Measurements from ENCODE around the gene NPAS3. TPM values are rescaled to one million over a fixed set of nuclear protein-coding genes. Genes with fewer than 3 reads are reported as not detected.

Gene NPAS3
- total RNA-seq, 6 experiments from 2014 or later: 0.11 to 0.83 (median 0.21) TPM; not detected in 2

DNA sequence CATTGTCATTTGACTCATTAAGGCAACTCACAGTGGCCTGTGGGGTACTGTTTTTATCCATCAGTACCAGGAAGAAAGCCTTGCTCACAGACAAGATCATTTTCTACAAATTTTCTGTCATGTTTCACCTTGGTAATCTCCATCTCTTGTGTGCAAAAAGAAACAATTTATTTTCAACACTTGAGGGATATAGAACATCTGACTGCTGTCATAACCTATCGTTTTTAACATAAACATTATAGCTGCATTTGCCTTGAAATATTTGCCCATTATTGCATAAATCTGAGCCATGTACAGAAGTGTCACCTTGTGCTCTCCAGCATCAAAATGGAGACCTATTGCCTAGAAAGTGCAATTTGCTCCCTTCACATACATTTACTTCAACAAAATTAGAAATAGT lies 300.8 kb downstream of the NPAS3 start:
- Histone ChIP-seq H3K27ac (no peak overlapping the region), H3K9me3 (no peaks in the 10 kb centered on the region), H3K27me3 (no peaks in the 10 kb centered on the region), H3K36me3 (no peaks in the 10 kb centered on the region), H3K4me1 (no peaks in the 10 kb centered on the region), H3K4me3 (no peak overlapping the region)
- TF ChIP-seq POLR2A (IDR thresholded peaks at IDR 0.05): no peak
- TF ChIP-seq, protein P1, sequence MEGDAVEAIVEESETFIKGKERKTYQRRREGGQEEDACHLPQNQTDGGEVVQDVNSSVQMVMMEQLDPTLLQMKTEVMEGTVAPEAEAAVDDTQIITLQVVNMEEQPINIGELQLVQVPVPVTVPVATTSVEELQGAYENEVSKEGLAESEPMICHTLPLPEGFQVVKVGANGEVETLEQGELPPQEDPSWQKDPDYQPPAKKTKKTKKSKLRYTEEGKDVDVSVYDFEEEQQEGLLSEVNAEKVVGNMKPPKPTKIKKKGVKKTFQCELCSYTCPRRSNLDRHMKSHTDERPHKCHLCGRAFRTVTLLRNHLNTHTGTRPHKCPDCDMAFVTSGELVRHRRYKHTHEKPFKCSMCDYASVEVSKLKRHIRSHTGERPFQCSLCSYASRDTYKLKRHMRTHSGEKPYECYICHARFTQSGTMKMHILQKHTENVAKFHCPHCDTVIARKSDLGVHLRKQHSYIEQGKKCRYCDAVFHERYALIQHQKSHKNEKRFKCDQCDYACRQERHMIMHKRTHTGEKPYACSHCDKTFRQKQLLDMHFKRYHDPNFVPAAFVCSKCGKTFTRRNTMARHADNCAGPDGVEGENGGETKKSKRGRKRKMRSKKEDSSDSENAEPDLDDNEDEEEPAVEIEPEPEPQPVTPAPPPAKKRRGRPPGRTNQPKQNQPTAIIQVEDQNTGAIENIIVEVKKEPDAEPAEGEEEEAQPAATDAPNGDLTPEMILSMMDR (IDR thresholded peaks at IDR 0.05): no peak
- DNase-seq (no peak), ATAC-seq (no peak)
- WGBS (ENCODE audit: insufficient coverage, low coverage, low lambda C conversion rate, missing lambda C conversion rate): 46% methylated on average over 1 of the region's 1 CpG
- intact Hi-C loops (cut with DNase I): no loop called here

DNA sequence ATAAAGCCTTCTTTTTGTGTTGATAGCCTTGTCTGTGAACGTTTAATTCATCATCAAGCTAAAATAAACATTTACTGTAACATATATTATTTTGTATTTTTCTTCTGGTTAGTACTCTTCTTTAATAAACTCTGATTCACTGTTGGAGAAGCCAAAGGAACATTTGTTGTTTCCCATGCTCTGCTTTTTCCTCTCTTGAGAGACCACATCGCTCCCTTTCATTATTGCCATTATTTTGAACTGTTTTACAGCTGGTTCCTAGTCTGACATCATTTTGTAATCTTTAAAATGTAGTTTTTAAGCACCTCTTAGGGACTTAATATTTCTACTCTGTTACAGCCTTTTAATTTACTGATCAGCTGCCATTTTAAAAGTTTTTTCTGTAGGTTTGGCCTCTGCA lies 301.8 kb downstream of the NPAS3 start:
- intact Hi-C loops (cut with DNase I): no loop called here
- H3K27ac ChIP-seq: no peak overlapping the region
- H3K27me3 ChIP-seq: no peaks in the 10 kb centered on the region
- no peaks in the 10 kb centered on the region for H3K9me3 ChIP-seq
- no peaks in the 10 kb centered on the region for H3K4me1 ChIP-seq
- H3K4me3 ChIP-seq: no peak overlapping the region
- no peaks in the 10 kb centered on the region for H3K36me3 ChIP-seq
- no peak for ATAC-seq
- 39% methylated on average over 2 of the region's 2 CpGs for WGBS (ENCODE audit: insufficient coverage, low coverage, low lambda C conversion rate, missing lambda C conversion rate)
- TF ChIP-seq, protein P1 (IDR thresholded peaks at IDR 0.05): no peak
- no peak for TF ChIP-seq POLR2A (IDR thresholded peaks at IDR 0.05)
- DNase-seq: no peak

DNA sequence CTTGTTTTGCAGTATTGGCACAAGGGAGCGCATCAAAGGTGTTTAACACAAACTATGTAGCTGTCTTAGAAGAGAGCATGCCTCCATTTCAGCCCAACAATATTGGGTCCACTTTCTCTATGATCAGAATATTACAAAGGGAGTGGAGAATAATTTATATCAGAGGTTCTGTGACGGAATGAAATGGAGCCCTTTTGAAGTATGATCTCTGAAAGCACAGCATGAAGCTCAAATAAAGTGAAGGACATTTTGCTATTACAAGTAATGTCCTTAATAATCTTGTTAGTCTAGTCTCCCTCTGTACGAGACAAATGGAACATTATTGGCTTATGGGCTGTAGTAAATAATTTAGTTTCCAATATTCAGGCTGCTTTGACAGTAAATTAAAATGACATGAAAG lies 302.7 kb downstream of the NPAS3 start:
- no peak for ATAC-seq
- Histone ChIP-seq H3K4me3 (no peak overlapping the region), H3K36me3 (no peaks in the 10 kb centered on the region), H3K4me1 (no peaks in the 10 kb centered on the region), H3K27me3 (no peaks in the 10 kb centered on the region), H3K9me3 (no peaks in the 10 kb centered on the region), H3K27ac (no peak overlapping the region)
- intact Hi-C loops (cut with DNase I): no loop called here
- WGBS (ENCODE audit: insufficient coverage, low coverage, low lambda C conversion rate, missing lambda C conversion rate): 50% methylated on average over 3 of the region's 3 CpGs
- TF ChIP-seq, protein P1 (IDR thresholded peaks at IDR 0.05): no peak
- no peak for TF ChIP-seq POLR2A (IDR thresholded peaks at IDR 0.05)
- DNase-seq: no peak

DNA sequence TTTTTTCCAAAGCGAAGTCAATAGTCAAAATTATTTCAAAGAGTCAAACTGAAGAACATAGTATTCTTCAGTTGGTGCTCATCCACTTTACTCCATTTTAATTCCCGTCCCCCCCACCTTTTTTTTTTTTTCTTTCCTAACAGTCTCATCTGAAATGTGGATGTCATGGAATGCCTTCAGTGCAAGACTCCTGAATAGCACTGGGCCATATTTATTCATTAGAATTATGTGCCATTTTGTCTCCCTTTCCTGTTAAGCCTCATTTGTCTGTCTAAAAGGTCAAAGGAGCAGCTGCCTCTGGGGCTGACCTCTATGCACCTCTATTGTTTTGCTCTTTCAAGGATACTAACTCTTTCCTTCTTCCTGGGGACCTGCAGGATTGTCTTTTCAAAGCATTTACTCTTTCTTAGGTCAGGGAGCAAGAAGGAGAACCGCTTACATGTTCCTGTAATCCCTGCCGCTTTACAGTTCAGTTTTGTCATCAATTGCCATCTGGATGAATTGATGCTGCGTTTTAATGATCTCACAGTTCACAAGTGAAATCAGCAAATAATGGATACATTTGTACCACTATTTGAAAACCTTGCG lies 310.6 kb downstream of the NPAS3 start:
- Histone ChIP-seq H3K36me3 (no peaks in the 10 kb centered on the region), H3K27ac (no peak overlapping the region), H3K4me1 (no peaks in the 10 kb centered on the region), H3K9me3 (no peaks in the 10 kb centered on the region), H3K4me3 (no peak overlapping the region), H3K27me3 (no peaks in the 10 kb centered on the region)
- TF ChIP-seq POLR2A (IDR thresholded peaks at IDR 0.05): no peak
- TF ChIP-seq, protein P1 (IDR thresholded peaks at IDR 0.05): no peak
- 58% methylated on average over 6 of the region's 6 CpGs for WGBS (ENCODE audit: insufficient coverage, low coverage, low lambda C conversion rate, missing lambda C conversion rate)
- ATAC-seq (no peak), DNase-seq (no peak)
- intact Hi-C loops (cut with DNase I): no loop called here

DNA sequence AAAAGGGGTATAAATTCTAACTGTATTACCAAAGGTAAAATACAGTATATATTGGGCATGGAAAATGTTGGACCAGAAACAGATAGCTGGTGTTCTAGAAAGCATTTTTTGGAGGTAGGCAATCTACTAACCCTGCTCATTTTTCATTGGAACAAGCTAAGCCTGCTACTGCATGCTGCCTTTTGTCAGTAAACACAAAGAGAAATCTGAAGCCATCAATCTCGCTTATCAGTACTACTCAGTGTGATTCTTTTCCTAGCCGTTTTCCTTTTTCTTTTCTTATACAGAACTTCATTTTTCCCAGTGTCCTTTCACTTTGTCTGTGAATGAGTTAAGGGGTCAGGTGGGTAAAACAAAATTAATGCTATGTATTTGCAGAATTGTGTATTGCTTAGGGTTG lies 312.3 kb downstream of the NPAS3 start:
- TF ChIP-seq, protein P1 (IDR thresholded peaks at IDR 0.05): no peak
- TF ChIP-seq POLR2A (IDR thresholded peaks at IDR 0.05): no peak
- ATAC-seq (no peak), DNase-seq (no peak)
- WGBS (ENCODE audit: insufficient coverage, low coverage, low lambda C conversion rate, missing lambda C conversion rate): 32% methylated on average over 2 of the region's 2 CpGs
- Histone ChIP-seq H3K27ac (no peak overlapping the region), H3K4me3 (no peak overlapping the region), H3K9me3 (no peaks in the 10 kb centered on the region), H3K36me3 (no peaks in the 10 kb centered on the region), H3K4me1 (no peaks in the 10 kb centered on the region), H3K27me3 (no peaks in the 10 kb centered on the region)
- intact Hi-C loops (cut with DNase I): no loop called here
